ENCODE data around the gene CBLC.
A peak's percentile ranks its signal among the peaks of the same experiment; 100 is the strongest.

GRCh38 chr19:44756089-44756562 is 21.6 kb upstream of the CBLC start:
- no peak for TF ChIP-seq CTCF (conservative IDR thresholded peaks at IDR 0.05; ENCODE audit: low read depth, low read length)
- TF ChIP-seq POLR2A (IDR thresholded peaks at IDR 0.05; ENCODE audit: low read depth, low read length): peak; percentile 0; the same call in 1 of the 2 replicates
- no peak for TF ChIP-seq SMC3 (IDR thresholded peaks at IDR 0.05; ENCODE audit: low read depth, low read length)
- no peak for TF ChIP-seq RCOR1 (IDR thresholded peaks at IDR 0.05; ENCODE audit: insufficient replicate concordance, low read length)
- TF ChIP-seq ELK1 (IDR thresholded peaks at IDR 0.05; ENCODE audit: borderline replicate concordance, low read depth, low read length): no peak
- no peak for TF ChIP-seq CEBPB (IDR thresholded peaks at IDR 0.05; ENCODE audit: low read depth, low read length)
- no peak for TF ChIP-seq RAD21 (IDR thresholded peaks at IDR 0.05; ENCODE audit: low read length)
- no peak for TF ChIP-seq RFX5 (IDR thresholded peaks at IDR 0.05; ENCODE audit: low read depth, low read length)
- TF ChIP-seq MXI1 (IDR thresholded peaks at IDR 0.05; ENCODE audit: borderline replicate concordance, low read depth, low read length): no peak
- TF ChIP-seq MAFK (IDR thresholded peaks at IDR 0.05; ENCODE audit: low read depth, low read length): no peak
- no peak for TF ChIP-seq USF2 (IDR thresholded peaks at IDR 0.05; ENCODE audit: low read depth, low read length)
- TF ChIP-seq FOS (IDR thresholded peaks at IDR 0.05; ENCODE audit: low read depth, low read length): no peak

All from IMR-90 (cell line).